Right hindlimb (tissue), 1 donor: ENCODE data around the gene COL4A1.

Experiments used
- DNase-seq: peaks from one replicate; pipeline ENCODE4 v3.0.0-alpha.2; 2018

COL4A1 gene

GRCh38 chr13:110308656-110309359 lies 1.9 kb upstream of the COL4A1 start:
- DNase-seq = peak; percentile 30

GRCh38 chr13:110307767-110308655 lies 1.1 kb upstream of the COL4A1 start:
- DNase-seq = peak; percentile 81

- peak; percentile 71 for DNase-seq
Measured at GRCh38 chr13:110306340-110306959, 507 bp downstream of the COL4A1 start.

GRCh38 chr13:110305949-110306339 lies 1.0 kb downstream of the COL4A1 start:
- DNase-seq = peak; percentile 54

GRCh38 chr13:110305544-110305943 lies 1.4 kb downstream of the COL4A1 start:
- DNase-seq = no peak

GRCh38 chr13:110305001-110305400 lies 2.0 kb downstream of the COL4A1 start:
- no peak for DNase-seq

GRCh38 chr13:110304256-110304655 lies 2.7 kb downstream of the COL4A1 start:
- DNase-seq = no peak

- DNase-seq = no peak
Measured at GRCh38 chr13:110303644-110304043, 3.3 kb downstream of the COL4A1 start.

- no peak for DNase-seq
Measured at GRCh38 chr13:110302997-110303396, 4.0 kb downstream of the COL4A1 start.

GRCh38 chr13:110301606-110302553 lies 5.1 kb downstream of the COL4A1 start:
- no peak for DNase-seq

GRCh38 chr13:110301083-110301482 lies 5.9 kb downstream of the COL4A1 start:
- DNase-seq = no peak

- DNase-seq = no peak
Measured at GRCh38 chr13:110300090-110300815, 6.7 kb downstream of the COL4A1 start.

GRCh38 chr13:110299283-110299840 lies 7.6 kb downstream of the COL4A1 start:
- DNase-seq = no peak

- DNase-seq = peak; percentile 38
Measured at GRCh38 chr13:110298505-110299282, 8.3 kb downstream of the COL4A1 start.

GRCh38 chr13:110297766-110298504 lies 9.0 kb downstream of the COL4A1 start:
- DNase-seq = no peak

- DNase-seq = no peak
Measured at GRCh38 chr13:110297011-110297410, 9.9 kb downstream of the COL4A1 start.

- DNase-seq = no peak
Measured at GRCh38 chr13:110294622-110295021, 12.3 kb downstream of the COL4A1 start.

- DNase-seq = no peak
Measured at GRCh38 chr13:110294146-110294545, 12.8 kb downstream of the COL4A1 start.

- DNase-seq = no peak
Measured at GRCh38 chr13:110293649-110294048, 13.3 kb downstream of the COL4A1 start.

- DNase-seq = no peak
Measured at GRCh38 chr13:110293037-110293436, 13.9 kb downstream of the COL4A1 start.
